Ovary (tissue), 9 donors: ENCODE results near the gene VIPR2. TPM values are rescaled to one million over a fixed set of nuclear protein-coding genes. Genes with fewer than 3 reads are reported as not detected.

Experiments
- DNase-seq, 5 donors: peaks; one replicate each; pipeline ENCODE4 v3.0.0-alpha.2; 2019 to 2020
- H3K27ac ChIP-seq, 2 donors: fragments of 200-600 bp; one replicate each; pipeline versions ENCODE4 v1.5.1 to v1.8.0; 2019 to 2022
- H3K27me3 ChIP-seq: fragments of 200-600 bp; one replicate; pipeline ENCODE4 v1.8.0; 2022
- H3K36me3 ChIP-seq: fragments of 200-600 bp; sonication (generic); one replicate; pipeline ENCODE4 v1.5.1; 2019
- H3K4me1 ChIP-seq: one replicate; pipeline ENCODE4 v1.8.1; 2013; ENCODE audit warnings: mild to moderate bottlenecking, moderate library complexity; ENCODE audit not compliant: insufficient read depth
- H3K4me3 ChIP-seq: fragments of 200-600 bp; sonication (generic); one replicate; pipeline ENCODE4 v1.5.1; 2017
- H3K9me3 ChIP-seq, 2 donors: fragments of 200-600 bp in 1 of 2; sonication (generic) in 1 of 2; one replicate each; pipeline versions ENCODE4 v1.5.1 to v1.8.1; 2013 to 2019; ENCODE audit warnings: mild to moderate bottlenecking in 1 of 2, moderate library complexity in 1 of 2
- EP300 ChIP-seq: sonication (generic); formaldehyde crosslinking; IDR thresholded peaks from one replicate; pipeline ENCODE4 v1.6.1; 2017; ENCODE audit warnings: antibody characterized with exemption
- POLR2A ChIP-seq: fragments of 450-650 bp; IDR thresholded peaks from one replicate; pipeline ENCODE4 v1.6.1; 2017; ENCODE audit warnings: antibody characterized with exemption, mild to moderate bottlenecking, moderate library complexity
- WGBS, 3 donors: extraction: QIAGEN DNeasy Blood & Tissue Kit in 1 of 3; methylation state at CpG; one replicate each; pipeline versions ENCODE4 v1.1.5 to v1.1.7; 2013 to 2017; 5-methylcytosine and 5-hydroxymethylcytosine counted together
- intact Hi-C, 4 donors: fragments of 100-400 bp; cut with DNase I; formaldehyde crosslinking; loops; one replicate each; pipeline versions ENCODE4 v1.11.0 to v1.15.1; 2022 to 2023
- polyA plus RNA-seq, 2 donors: library from polyadenylated mRNA; stranded (reverse); fragments of 200-250 nt in 1 of 2; fragments of 350-450 nt in 1 of 2; fragmentation: Illumina TruSeq in 1 of 2; extraction: RNeasy Lipid Tissue Mini Kit (QIAGEN cat#74804) in 1 of 2; gene quantifications; one replicate each; pipeline ENCODE4 v1.2.3, GENCODE V29; 2013 to 2014
- total RNA-seq, 7 donors: library from RNA; depleted of rRNA in 2 of 7; stranded (reverse); fragments of >200 nt in 2 of 7; fragmentation: NEBNext Ultra II Directional in 3 of 7; extraction: Animal tissue kit (Norgen Biotek cat#: 25700) in 3 of 7; gene quantifications; one replicate each; pipeline versions ENCODE4 v1.1.0 to v1.2.4, GENCODE V29; 2016 to 2023
- TF ChIP-seq, protein P1 (sequence below), 3 donors: fragments of 450-650 bp in 2 of 3; fragments of 200-600 bp in 1 of 3; IDR thresholded peaks; one replicate each; pipeline versions ENCODE4 v1.5.1 to v1.8.0; 2016 to 2022; ENCODE audit warnings: antibody characterized with exemption in 3 of 3, mild to moderate bottlenecking in 1 of 3
- donor health status: DM: no; HTN: no; CAD: no; lungs with moderate emphysema.
- donor health status: DM: no; HTN: no; CAD: no.
- donor health status: Bipolar disorder and iron deficiency.
- donor health status: DM: yes; HTN: yes; CAD: no.
- donor health status: DM: no; HTN: no; CAD: no.
- donor health status: DM: yes; HTN: yes; CAD: no.

Gene VIPR2
- total and polyA plus RNA-seq, 9 donors = 3.6 to 18.0 (median 9.0) TPM

GRCh38 chr7:159114096-159114495 lies 30.6 kb downstream of the VIPR2 start:
- H3K4me1 ChIP-seq = peaks cover 2% of the 10 kb centered on the region
- 26 to 42% (median 28%) methylated on average over 7 of the region's 7 CpGs for WGBS, 3 donors
- no peaks in the 10 kb centered on the region for H3K36me3 ChIP-seq
- TF ChIP-seq, protein P1, sequence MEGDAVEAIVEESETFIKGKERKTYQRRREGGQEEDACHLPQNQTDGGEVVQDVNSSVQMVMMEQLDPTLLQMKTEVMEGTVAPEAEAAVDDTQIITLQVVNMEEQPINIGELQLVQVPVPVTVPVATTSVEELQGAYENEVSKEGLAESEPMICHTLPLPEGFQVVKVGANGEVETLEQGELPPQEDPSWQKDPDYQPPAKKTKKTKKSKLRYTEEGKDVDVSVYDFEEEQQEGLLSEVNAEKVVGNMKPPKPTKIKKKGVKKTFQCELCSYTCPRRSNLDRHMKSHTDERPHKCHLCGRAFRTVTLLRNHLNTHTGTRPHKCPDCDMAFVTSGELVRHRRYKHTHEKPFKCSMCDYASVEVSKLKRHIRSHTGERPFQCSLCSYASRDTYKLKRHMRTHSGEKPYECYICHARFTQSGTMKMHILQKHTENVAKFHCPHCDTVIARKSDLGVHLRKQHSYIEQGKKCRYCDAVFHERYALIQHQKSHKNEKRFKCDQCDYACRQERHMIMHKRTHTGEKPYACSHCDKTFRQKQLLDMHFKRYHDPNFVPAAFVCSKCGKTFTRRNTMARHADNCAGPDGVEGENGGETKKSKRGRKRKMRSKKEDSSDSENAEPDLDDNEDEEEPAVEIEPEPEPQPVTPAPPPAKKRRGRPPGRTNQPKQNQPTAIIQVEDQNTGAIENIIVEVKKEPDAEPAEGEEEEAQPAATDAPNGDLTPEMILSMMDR (IDR thresholded peaks at IDR 0.05) = no peak
- TF ChIP-seq EP300 = no peak
- no peak overlapping the region for H3K4me3 ChIP-seq
- intact Hi-C loops = no loop called here
- peak in 1 of 5 donors; percentile 33 for DNase-seq
- no peaks in the 10 kb centered on the region for H3K9me3 ChIP-seq
- H3K27ac ChIP-seq = no peak overlapping the region
- H3K27me3 ChIP-seq = no peaks in the 10 kb centered on the region

DNA sequence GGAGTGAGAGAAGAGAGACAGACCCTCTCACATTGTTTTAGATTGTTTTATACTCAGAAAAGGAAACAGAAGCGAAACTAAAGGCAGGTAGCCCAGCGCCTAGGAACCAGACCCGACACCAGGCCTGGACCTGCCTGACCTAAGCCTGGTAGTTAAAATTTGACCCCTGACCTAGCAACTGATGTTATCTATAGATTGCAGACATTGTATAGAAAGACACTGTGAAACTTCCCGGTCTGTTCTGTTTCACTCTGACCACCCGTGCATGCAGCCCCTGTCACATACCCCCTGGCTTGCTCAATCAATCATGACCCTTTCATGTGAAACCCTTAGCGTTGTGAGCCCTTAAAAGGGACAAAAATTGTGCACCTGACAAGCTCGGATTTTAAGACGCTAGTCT lies 31.6 kb downstream of the VIPR2 start:
- H3K9me3 ChIP-seq = no peaks in the 10 kb centered on the region
- intact Hi-C loops = no loop called here

DNA sequence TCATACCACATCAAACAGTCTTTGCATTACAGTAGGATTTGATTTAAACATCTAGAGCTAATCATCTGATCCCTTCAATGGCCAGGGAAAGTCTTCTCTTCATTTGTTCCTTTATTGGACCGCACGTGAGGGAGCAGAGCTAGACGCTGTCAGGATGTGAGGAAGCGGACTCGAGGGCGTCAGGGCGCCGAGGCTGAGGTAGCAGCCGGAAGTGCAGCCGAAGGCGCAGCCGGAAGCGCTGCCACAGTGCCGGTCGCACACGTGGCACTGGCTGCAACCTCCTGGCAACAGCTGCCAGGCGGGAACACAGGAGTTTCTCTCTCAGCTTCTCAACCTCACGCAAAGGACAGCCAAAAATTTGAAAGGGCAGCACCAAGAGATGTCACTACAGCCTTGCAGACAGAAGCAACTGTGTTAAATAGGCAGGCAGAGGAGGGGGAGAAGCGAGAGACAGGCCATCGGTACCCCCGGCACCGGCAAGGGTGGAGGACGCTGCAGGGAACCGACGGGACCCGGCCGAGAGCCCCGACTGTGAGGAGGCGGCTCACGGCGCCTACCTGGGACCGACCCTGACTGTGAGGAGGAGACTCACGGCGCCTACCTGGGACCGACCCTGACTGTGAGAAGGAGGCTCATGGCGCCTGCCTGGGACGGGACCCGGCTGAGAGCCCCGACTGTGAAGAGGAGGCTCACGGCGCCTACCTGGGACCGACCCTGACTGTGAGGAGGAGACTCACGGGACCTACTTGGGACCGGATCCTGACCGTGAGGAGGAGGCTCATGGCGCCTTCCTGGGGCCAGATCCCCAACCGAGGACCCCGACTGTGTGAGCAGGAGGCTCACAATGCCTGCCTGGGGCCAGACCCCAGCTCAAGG lies 32.3 kb downstream of the VIPR2 start:
- intact Hi-C loops = no loop called here
- 57 to 84% (median 73%) methylated on average over 48 of the region's 48 CpGs for WGBS, 3 donors
- no peak for TF ChIP-seq EP300
- TF ChIP-seq, protein P1 (IDR thresholded peaks at IDR 0.05) = no peak
- TF ChIP-seq POLR2A = no peak

More for the DNA sequence above, 31.6 kb downstream of the VIPR2 start:
- Histone ChIP-seq H3K36me3 (no peaks in the 10 kb centered on the region), H3K4me3 (no peak overlapping the region), H3K27me3 (no peaks in the 10 kb centered on the region), H3K4me1 (peaks cover 9% of the 10 kb centered on the region), H3K27ac (no peak overlapping the region)
- TF ChIP-seq EP300 (no peak), POLR2A (no peak)
- TF ChIP-seq, protein P1 (IDR thresholded peaks at IDR 0.05) = no peak
- 85 to 88% (median 85%) methylated on average over 8 of the region's 8 CpGs for WGBS, 3 donors
- no peak for DNase-seq

DNA sequence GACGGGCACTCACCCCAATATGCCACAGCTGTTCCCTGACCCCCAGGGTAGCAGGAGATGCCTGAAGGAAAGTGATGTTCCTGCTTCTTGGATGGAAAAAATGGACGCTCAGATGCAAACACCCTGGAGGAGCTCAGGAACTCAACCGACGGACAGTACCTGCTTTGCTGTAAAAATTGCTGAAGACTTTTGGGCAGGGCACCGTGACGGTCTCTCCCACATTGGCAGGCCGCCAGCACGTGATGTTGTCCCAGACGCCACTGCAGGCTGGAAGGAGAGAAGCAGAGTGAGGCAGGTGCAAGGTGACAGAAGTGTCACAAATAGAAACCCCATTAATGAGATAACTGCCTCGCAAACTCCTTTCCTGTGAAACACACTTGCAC lies 35.0 kb downstream of the VIPR2 start:
- peaks cover 13% of the 10 kb centered on the region for H3K4me1 ChIP-seq
- H3K36me3 ChIP-seq = no peaks in the 10 kb centered on the region
- no peaks in the 10 kb centered on the region for H3K9me3 ChIP-seq
- no peaks in the 10 kb centered on the region for H3K27me3 ChIP-seq
- intact Hi-C loops = no loop called here
- no peak for TF ChIP-seq EP300
- TF ChIP-seq, protein P1 (IDR thresholded peaks at IDR 0.05) = no peak
- WGBS, 3 donors = 55 to 66% (median 64%) methylated on average over 10 of the region's 10 CpGs
- DNase-seq = peak in 3 of 5 donors; percentile 37 to 52 (median 51)
- H3K4me3 ChIP-seq = no peak overlapping the region
- peak overlapping the region in 1 of 2 donors; percentile 35 for H3K27ac ChIP-seq

More for the DNA sequence above, 32.3 kb downstream of the VIPR2 start:
- Histone ChIP-seq H3K27me3 (no peaks in the 10 kb centered on the region), H3K27ac (no peak overlapping the region), H3K9me3 (no peaks in the 10 kb centered on the region), H3K36me3 (no peaks in the 10 kb centered on the region), H3K4me3 (no peak overlapping the region), H3K4me1 (peaks cover 9% of the 10 kb centered on the region)
- peak in 2 of 5 donors; percentile 3 to 25 for DNase-seq
